B cell (primary cell): ENCODE results near the gene EDDM13. TPM values are rescaled to one million over a fixed set of nuclear protein-coding genes. Genes with fewer than 3 reads are reported as not detected.
"Not testable (repeated sequence)": the region's sequence is repeated elsewhere in the genome, so short reads cannot be mapped to it uniquely, and the experiment has no call there.

Experiments used
- ATAC-seq: fragments of 200-7000 bp; cut with Tn5 transposase; one replicate; pipeline ENCODE4 v1.10.0; 2021; ENCODE audit warnings: low read depth, mild to moderate bottlenecking, moderate number of reproducible peaks, moderate library complexity
- CTCF ChIA-PET: fragments of 350-600 bp; sonication (Branson Sonifier 250); formaldehyde crosslinking; loops from one replicate; lab custom pipeline; 2021; ENCODE audit warnings: antibody characterized with exemption, inconsistent platforms; lab: Charles Lee
- POLR2A ChIA-PET: fragments of 350-600 bp; sonication (Branson Sonifier 250); formaldehyde crosslinking; loops from one replicate; lab custom pipeline; 2021; ENCODE audit warnings: antibody characterized with exemption; lab: Charles Lee
- DNase-seq: peaks from one replicate; pipeline ENCODE4 v3.0.0; 2013
- H2AFZ ChIP-seq: 2 replicates; pipeline ENCODE4 v1.6.1; 2012; ENCODE audit warnings: mild to moderate bottlenecking, low read depth, low read length; ENCODE audit not compliant: insufficient read depth, poor library complexity, severe bottlenecking
- H3K27ac ChIP-seq, 2 donors: 1 replicate in 1 of 2; 2 replicates in 1 of 2; pipeline ENCODE4 v1.5.1; 2012 to 2013; ENCODE audit warnings: low read length in 2 of 2, mild to moderate bottlenecking in 2 of 2, moderate library complexity in 1 of 2
- H3K27me3 ChIP-seq, 4 experiments: fragments of 200-600 bp in 1 of 4; sonication (generic) in 1 of 4; replicated peaks in 1 of 4; 1 replicate in 2 of 4; 2 replicates in 2 of 4; pipeline versions ENCODE4 v1.6.1 to v1.7.0; 2013 to 2016; ENCODE audit warnings: low read length in 3 of 4, mild to moderate bottlenecking in 2 of 4, mixed read lengths in 1 of 4, moderate library complexity in 1 of 4; ENCODE audit not compliant: insufficient read depth in 4 of 4, control insufficient read depth in 3 of 4; ENCODE audit errors: control extremely low read depth in 1 of 4
- H3K36me3 ChIP-seq, 2 experiments: replicated peaks in 1 of 2; 1 replicate in 1 of 2; 2 replicates in 1 of 2; pipeline versions ENCODE4 v1.6.1 to v1.7.1; 2013; ENCODE audit warnings: low read length in 1 of 2; ENCODE audit not compliant: insufficient read depth in 2 of 2, control insufficient read depth in 1 of 2; ENCODE audit errors: control extremely low read depth in 1 of 2, extremely low read depth in 1 of 2
- H3K4me1 ChIP-seq, 2 donors: fragments of 200-600 bp in 1 of 2; sonication (generic) in 1 of 2; 1 replicate in 1 of 2; 2 replicates in 1 of 2; pipeline versions ENCODE4 v1.5.1 to v1.6.1; 2013 to 2017; ENCODE audit warnings: low read length in 2 of 2; ENCODE audit not compliant: control insufficient read depth in 2 of 2, insufficient read depth in 2 of 2
- H3K4me2 ChIP-seq: replicated peaks from 2 replicates; pipeline ENCODE3; 2012; ENCODE audit warnings: mild to moderate bottlenecking, low read depth, low read length; ENCODE audit not compliant: poor library complexity, severe bottlenecking
- H3K4me3 ChIP-seq, 5 experiments: fragments of 200-600 bp in 1 of 5; sonication (generic) in 1 of 5; 1 replicate in 3 of 5; 2 replicates in 2 of 5; pipeline versions ENCODE4 v1.5.1 to v1.7.0; 2011 to 2016; ENCODE audit warnings: low read length in 4 of 5, mild to moderate bottlenecking in 4 of 5, low read depth in 2 of 5, control low read depth in 1 of 5, moderate library complexity in 1 of 5; ENCODE audit not compliant: insufficient read depth in 1 of 5; ENCODE audit errors: control extremely low read depth in 1 of 5, extremely low read depth in 1 of 5
- H3K79me2 ChIP-seq: fragments of 200-600 bp; sonication (generic); one replicate; pipeline ENCODE4 v1.6.0; 2016; ENCODE audit warnings: low read length; ENCODE audit not compliant: control insufficient read depth, insufficient read depth
- H3K9ac ChIP-seq: fragments of 200-600 bp; sonication (generic); 2 replicates; pipeline ENCODE4 v1.6.1; 2017; ENCODE audit warnings: mild to moderate bottlenecking, low read length, moderate library complexity
- H3K9me3 ChIP-seq, 3 donors: one replicate each; pipeline versions ENCODE4 v1.6.1 to v1.7.1; 2013; ENCODE audit warnings: low read length in 2 of 3; ENCODE audit not compliant: control insufficient read depth in 2 of 3, insufficient read depth in 1 of 3; ENCODE audit errors: control extremely low read depth in 1 of 3
- H4K20me1 ChIP-seq: 2 replicates; pipeline ENCODE4 v1.6.0; 2012; ENCODE audit warnings: mild to moderate bottlenecking, low read length; ENCODE audit not compliant: insufficient read depth, control insufficient read depth, poor library complexity, severe bottlenecking
- H3K27ac Mint-ChIP-seq: one replicate; pipeline ENCODE4 v1.8.0; 2021; ENCODE audit warnings: mixed read lengths
- H3K27me3 Mint-ChIP-seq: one replicate; pipeline ENCODE4 v1.8.0; 2021; ENCODE audit warnings: mixed read lengths
- H3K4me1 Mint-ChIP-seq: one replicate; pipeline ENCODE4 v1.8.0; 2021; ENCODE audit warnings: mixed read lengths
- H3K4me3 Mint-ChIP-seq: one replicate; pipeline ENCODE4 v1.8.0; 2021; ENCODE audit warnings: mixed read lengths
- H3K9me3 Mint-ChIP-seq: one replicate; pipeline ENCODE4 v1.8.0; 2022; ENCODE audit warnings: mixed read lengths; ENCODE audit not compliant: insufficient read depth
- CTCF ChIP-seq: fragments of 200-600 bp; IDR thresholded peaks from one replicate; pipeline ENCODE4 v1.8.0; 2022; ENCODE audit warnings: antibody characterized with exemption, mild to moderate bottlenecking
- EZH2 ChIP-seq: IDR thresholded peaks from 2 replicates; pipeline ENCODE4 v1.6.1; 2012; ENCODE audit warnings: borderline replicate concordance, low read depth, mild to moderate bottlenecking, moderate library complexity, low read length; ENCODE audit not compliant: insufficient read depth, poor library complexity, severe bottlenecking
- WGBS: methylation state at CpG from one replicate; pipeline ENCODE4 v1.1.5; 2013; ENCODE audit warnings: missing lambda C conversion rate; ENCODE audit not compliant: insufficient coverage; 5-methylcytosine and 5-hydroxymethylcytosine counted together
- intact Hi-C: fragments of 100-400 bp; cut with micrococcal nuclease; formaldehyde crosslinking; loops from one replicate; pipeline ENCODE4 v1.10.0; 2022
- polyA plus RNA-seq: library from polyadenylated mRNA; depleted of rRNA; stranded (reverse); fragments of >200 nt; gene quantifications from 2 replicates; pipeline ENCODE4 v1.2.3, GENCODE V29; 2012
- total RNA-seq, 2 donors: library from RNA; stranded (reverse); fragments of 120-200 nt in 1 of 2; gene quantifications; 1 replicate in 1 of 2; 2 replicates in 1 of 2; pipeline versions ENCODE4 v1.2.3 to v1.2.4, GENCODE V29; 2013 to 2022

The EDDM13 gene
- total and polyA plus RNA-seq, 2 donors (not counting 1 experiment from before 2014, with no cell fraction given) = not detected

- Histone ChIP-seq H3K4me3 (no peak overlapping the region), H3K4me2 (no peak overlapping the region), H3K4me1 (no peaks in the 10 kb centered on the region), H2AFZ (no peak overlapping the region), H3K79me2 (no peaks in the 10 kb centered on the region), H3K9ac (no peak overlapping the region), H3K27ac (no peak overlapping the region), H4K20me1 (no peaks in the 10 kb centered on the region), H3K36me3 (no peaks in the 10 kb centered on the region), H3K27me3 (no peaks in the 10 kb centered on the region), H3K9me3 (peaks cover 0 to 1% (median 0%) of the 10 kb centered on the region in 3 donors)
- no peak overlapping the region for H3K4me3 Mint-ChIP-seq
- ATAC-seq (peak; percentile 60), DNase-seq (peak; percentile 68)
- H3K9me3 Mint-ChIP-seq = no peaks in the 10 kb centered on the region
- H3K4me1 Mint-ChIP-seq = no peaks in the 10 kb centered on the region
- CTCF ChIA-PET = interaction anchor here (0.6 to 5.0 kb wide), 31 partner anchors 8 to 701 kb away, joined by 3 to 163 read pairs (median 4); partner anchors contain the start of gene ZSCAN5A
- H3K27ac Mint-ChIP-seq = no peak overlapping the region
- TF ChIP-seq CTCF = peak; percentile 84
- TF ChIP-seq EZH2 = no peak
- POLR2A ChIA-PET = no interaction called here
- peaks cover 26% of the 10 kb centered on the region for H3K27me3 Mint-ChIP-seq
- intact Hi-C loops = loop anchor here (1.0 kb wide), 3 partner anchors 80 to 267 kb away; no protein-coding TSS in a partner anchor
Observed at GRCh38 chr19:56333506-56333905, 61.0 kb downstream of the EDDM13 start.

DNA sequence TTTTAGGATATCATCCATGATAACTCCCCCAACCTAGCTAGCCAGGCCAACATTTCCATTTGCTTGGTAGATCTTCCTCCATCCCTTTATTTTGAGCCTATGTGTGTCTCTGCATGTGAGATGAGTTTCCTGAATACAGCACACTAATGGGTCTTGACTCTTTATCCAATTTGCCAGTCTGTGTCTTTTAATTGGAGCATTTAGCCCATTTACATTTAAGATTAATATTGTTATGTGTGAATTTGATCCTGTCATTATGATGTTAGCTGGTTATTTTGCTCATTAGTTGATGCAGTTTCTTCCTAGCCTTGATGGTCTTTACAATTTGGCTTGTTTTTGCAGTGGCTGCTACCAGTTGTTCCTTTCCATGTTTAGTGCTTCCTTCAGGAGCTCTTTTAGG, 62.8 kb downstream of the EDDM13 start:
- H3K79me2 ChIP-seq, H3K4me1 Mint-ChIP-seq, H3K4me3 Mint-ChIP-seq, H3K4me1 ChIP-seq, H3K9me3 Mint-ChIP-seq, H3K4me3 ChIP-seq, H3K4me2 ChIP-seq, DNase-seq, H4K20me1 ChIP-seq, ATAC-seq, H2AFZ ChIP-seq, H3K27ac ChIP-seq, intact Hi-C loops, H3K27ac Mint-ChIP-seq, H3K9ac ChIP-seq, H3K27me3 ChIP-seq, H3K36me3 ChIP-seq, H3K9me3 ChIP-seq: not testable (repeated sequence)
- POLR2A ChIA-PET = interaction anchor here (0.7 kb wide), 1 partner anchor 246 kb away, joined by 3 read pairs; no protein-coding TSS in a partner anchor
- peaks cover 30% of the 10 kb centered on the region for H3K27me3 Mint-ChIP-seq
- CTCF ChIA-PET = interaction anchor here (0.9 to 5.0 kb wide), 7 partner anchors 9 to 703 kb away, joined by 3 to 163 read pairs (median 5); no protein-coding TSS in a partner anchor

DNA sequence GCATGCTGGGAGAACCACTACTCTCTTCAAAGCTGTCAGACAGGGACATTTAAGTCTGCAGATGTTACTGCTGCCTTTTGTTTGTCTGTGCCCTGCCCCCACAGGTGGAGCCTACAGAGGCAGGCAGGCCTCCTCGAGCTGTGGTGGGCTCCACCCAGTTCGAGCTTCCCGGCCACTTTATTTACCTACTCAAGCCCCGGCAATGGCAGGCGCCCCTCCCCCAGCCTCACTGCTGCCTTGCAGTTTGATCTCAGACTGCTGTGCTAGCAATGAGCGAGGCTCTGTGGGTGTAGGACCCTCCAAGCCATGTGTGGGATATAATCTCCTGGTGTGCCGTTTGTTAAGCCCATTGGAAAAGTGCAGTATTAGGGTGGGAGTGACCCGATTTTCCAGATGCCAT, 64.5 kb downstream of the EDDM13 start:
- H3K4me3 Mint-ChIP-seq, H3K27me3 ChIP-seq, H4K20me1 ChIP-seq, H3K27ac Mint-ChIP-seq, intact Hi-C loops, ATAC-seq, H3K4me2 ChIP-seq, DNase-seq, H3K27ac ChIP-seq, H3K79me2 ChIP-seq, H3K4me1 ChIP-seq, H3K4me1 Mint-ChIP-seq, H2AFZ ChIP-seq, POLR2A ChIA-PET, H3K9me3 ChIP-seq, H3K4me3 ChIP-seq, H3K9ac ChIP-seq, H3K36me3 ChIP-seq, H3K9me3 Mint-ChIP-seq: not testable (repeated sequence)
- peaks cover 22% of the 10 kb centered on the region for H3K27me3 Mint-ChIP-seq
- CTCF ChIA-PET = interaction anchor here (1.3 to 1.6 kb wide), 2 partner anchors 84 to 271 kb away, joined by 3 to 4 read pairs; no protein-coding TSS in a partner anchor
- WGBS = 72% methylated on average over 4 of the region's 8 CpGs
